ENCODE results near the gene PGAP2.

GRCh38 chr11:3865388-3866193, 57.2 kb downstream of the PGAP2 start:
- TF ChIP-seq CTCF (IDR thresholded peaks at IDR 0.05) = no peak
- no peak for TF ChIP-seq EZH2 (IDR thresholded peaks at IDR 0.05)

All from neural progenitor cell (in vitro differentiated cells).